ENCODE data around the gene SRGN.

DNA sequence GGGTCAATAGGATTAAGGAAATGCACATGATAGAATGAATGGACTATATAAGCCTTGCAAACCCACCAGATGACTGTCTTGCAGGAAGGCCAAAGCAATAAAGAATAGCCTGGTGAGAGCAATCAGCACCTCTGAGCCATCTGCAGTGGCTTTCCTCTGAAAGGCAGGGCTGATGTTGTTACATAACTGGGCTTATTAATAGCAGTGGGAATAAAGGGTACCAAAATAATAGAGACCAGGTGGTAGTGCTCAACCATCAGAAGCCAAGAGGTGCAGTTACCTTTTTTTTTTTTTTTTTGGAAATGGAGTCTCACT, 19.2 kb downstream of the SRGN start:
- TF ChIP-seq, protein P1, sequence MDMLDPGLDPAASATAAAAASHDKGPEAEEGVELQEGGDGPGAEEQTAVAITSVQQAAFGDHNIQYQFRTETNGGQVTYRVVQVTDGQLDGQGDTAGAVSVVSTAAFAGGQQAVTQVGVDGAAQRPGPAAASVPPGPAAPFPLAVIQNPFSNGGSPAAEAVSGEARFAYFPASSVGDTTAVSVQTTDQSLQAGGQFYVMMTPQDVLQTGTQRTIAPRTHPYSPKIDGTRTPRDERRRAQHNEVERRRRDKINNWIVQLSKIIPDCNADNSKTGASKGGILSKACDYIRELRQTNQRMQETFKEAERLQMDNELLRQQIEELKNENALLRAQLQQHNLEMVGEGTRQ (IDR thresholded peaks at IDR 0.05; ENCODE audit: borderline replicate concordance, low read depth, low read length): no peak
- TF ChIP-seq EZH2 (IDR thresholded peaks at IDR 0.05; ENCODE audit: borderline replicate concordance, control insufficient read depth, low read depth, low read length): no peak

All from GM12878 (cell line).